H9 (cell line): ENCODE results near the gene NDST1. TPM values are rescaled to one million over a fixed set of nuclear protein-coding genes. Genes with fewer than 3 reads are reported as not detected.

ENCODE experiments used
- DNase-seq: peaks from one replicate; pipeline ENCODE4 v3.0.0-alpha.2; 2017
- H2AFZ ChIP-seq: one replicate; pipeline ENCODE4 v1.6.1; 2013; ENCODE audit warnings: mild to moderate bottlenecking, low read length, control low read depth, moderate library complexity
- H2AK5ac ChIP-seq: 2 replicates; pipeline ENCODE4 v1.6.1; 2013; ENCODE audit warnings: low read length, control low read depth, mixed read lengths; ENCODE audit not compliant: insufficient read length
- H2BK120ac ChIP-seq: one replicate; pipeline ENCODE4 v1.6.1; 2013; ENCODE audit warnings: low read depth, mild to moderate bottlenecking, low read length, control low read depth, inconsistent platforms; ENCODE audit not compliant: poor library complexity, severe bottlenecking
- H2BK12ac ChIP-seq: 2 replicates; pipeline ENCODE4 v1.6.1; 2013; ENCODE audit warnings: low read length, control low read depth, mixed read lengths, low read depth; ENCODE audit not compliant: insufficient read length
- H2BK15ac ChIP-seq: 2 replicates; pipeline ENCODE4 v1.6.1; 2013; ENCODE audit warnings: low read depth, low read length, control low read depth
- H2BK20ac ChIP-seq: one replicate; pipeline ENCODE4 v1.6.1; 2013; ENCODE audit warnings: low read depth, mild to moderate bottlenecking, low read length, control low read depth, inconsistent platforms; ENCODE audit not compliant: poor library complexity, severe bottlenecking
- H2BK5ac ChIP-seq: 2 replicates; pipeline ENCODE4 v1.6.1; 2013; ENCODE audit warnings: low read length, control low read depth, mixed read lengths; ENCODE audit not compliant: insufficient read length
- H3K14ac ChIP-seq: 2 replicates; pipeline ENCODE4 v1.6.1; 2013; ENCODE audit warnings: low read length, control low read depth; ENCODE audit not compliant: insufficient read depth
- H3K18ac ChIP-seq: 2 replicates; pipeline ENCODE4 v1.6.1; 2013; ENCODE audit warnings: low read depth, mild to moderate bottlenecking, mixed read lengths, low read length, control low read depth; ENCODE audit not compliant: insufficient read length
- H3K23ac ChIP-seq: 2 replicates; pipeline ENCODE4 v1.6.1; 2013; ENCODE audit warnings: low read length, control low read depth, mixed read lengths, low read depth; ENCODE audit not compliant: insufficient read length
- H3K23me2 ChIP-seq: 2 replicates; pipeline ENCODE4 v1.6.1; 2013; ENCODE audit warnings: low read depth, mild to moderate bottlenecking, mixed read lengths, low read length, control low read depth; ENCODE audit not compliant: insufficient read length, poor library complexity, severe bottlenecking
- H3K27ac ChIP-seq: 2 replicates; pipeline ENCODE4 v1.5.1; 2013; ENCODE audit warnings: low read length, control low read depth, mixed read lengths, low read depth; ENCODE audit not compliant: insufficient read length
- H3K27me3 ChIP-seq: 2 replicates; pipeline ENCODE4 v1.6.1; 2013; ENCODE audit warnings: low read length, control low read depth, inconsistent platforms; ENCODE audit not compliant: insufficient read depth
- H3K4ac ChIP-seq: 2 replicates; pipeline ENCODE4 v1.6.1; 2013; ENCODE audit warnings: low read depth, mild to moderate bottlenecking, control low read depth, inconsistent platforms, low read length, moderate library complexity
- H3K4me1 ChIP-seq: 2 replicates; pipeline ENCODE4 v1.6.1; 2013; ENCODE audit warnings: low read length, control low read depth, inconsistent platforms; ENCODE audit not compliant: insufficient read depth
- H3K4me2 ChIP-seq: 2 replicates; pipeline ENCODE4 v1.6.1; 2013; ENCODE audit warnings: low read length, control low read depth, mixed read lengths; ENCODE audit not compliant: insufficient read length, insufficient read depth
- H3K56ac ChIP-seq: 2 replicates; pipeline ENCODE4 v1.6.1; 2013; ENCODE audit warnings: low read depth, mild to moderate bottlenecking, mixed read lengths, low read length, control low read depth; ENCODE audit not compliant: insufficient read length
- H3K79me1 ChIP-seq: 2 replicates; pipeline ENCODE4 v1.6.1; 2013; ENCODE audit warnings: low read depth, mild to moderate bottlenecking, moderate library complexity, low read length, control low read depth, inconsistent platforms; ENCODE audit not compliant: insufficient read depth, poor library complexity, severe bottlenecking
- H3K79me2 ChIP-seq: 2 replicates; pipeline ENCODE4 v1.6.1; 2013; ENCODE audit warnings: low read length, control low read depth, inconsistent platforms; ENCODE audit not compliant: insufficient read depth
- H3K9ac ChIP-seq: 2 replicates; pipeline ENCODE4 v1.6.1; 2013; ENCODE audit warnings: low read length, control low read depth, mixed read lengths; ENCODE audit not compliant: insufficient read length; ENCODE audit errors: extremely low read depth
- H3K9me3 ChIP-seq: one replicate; pipeline ENCODE4 v1.6.1; 2013; ENCODE audit warnings: low read depth, low read length, inconsistent platforms; ENCODE audit not compliant: control insufficient read depth
- H3T11ph ChIP-seq: one replicate; pipeline ENCODE4 v1.6.1; 2013; ENCODE audit warnings: mild to moderate bottlenecking, low read length, control low read depth, inconsistent platforms
- H4K20me1 ChIP-seq: one replicate; pipeline ENCODE4 v1.6.1; 2013; ENCODE audit not compliant: control insufficient read depth, insufficient read length, insufficient read depth
- H4K5ac ChIP-seq: 2 replicates; pipeline ENCODE4 v1.6.1; 2013; ENCODE audit warnings: low read depth, mild to moderate bottlenecking, mixed read lengths, low read length, control low read depth; ENCODE audit not compliant: insufficient read length
- H4K8ac ChIP-seq: replicated peaks from 2 replicates; pipeline ENCODE4 v1.6.1; 2013; ENCODE audit warnings: low read length, control low read depth, mixed read lengths, low read depth; ENCODE audit not compliant: insufficient read length
- H4K91ac ChIP-seq: 2 replicates; pipeline ENCODE4 v1.6.1; 2013; ENCODE audit warnings: low read depth, mild to moderate bottlenecking, moderate library complexity, mixed read lengths, low read length, control low read depth; ENCODE audit not compliant: insufficient read length
- H3K27ac Mint-ChIP-seq, 3 experiments: 2 replicates in 2 of 3; 3 replicates in 1 of 3; pipeline ENCODE4 v1.8.0; 2020 to 2021; ENCODE audit warnings: mixed read lengths in 3 of 3, mild to moderate bottlenecking in 1 of 3, moderate library complexity in 1 of 3
- H3K27me3 Mint-ChIP-seq: 2 replicates; pipeline ENCODE4 v1.8.0; 2021; ENCODE audit warnings: low read depth, mild to moderate bottlenecking, moderate library complexity, mixed read lengths
- H3K36me3 Mint-ChIP-seq, 3 experiments: 2 replicates in 2 of 3; 3 replicates in 1 of 3; pipeline ENCODE4 v1.8.0; 2020 to 2021; ENCODE audit warnings: low read depth in 3 of 3, mixed read lengths in 3 of 3; ENCODE audit not compliant: insufficient read depth in 1 of 3
- H3K4me1 Mint-ChIP-seq, 2 experiments: 2 replicates each; pipeline ENCODE4 v1.8.0; 2020; ENCODE audit warnings: mixed read lengths in 2 of 2
- H3K4me3 Mint-ChIP-seq, 2 experiments: 2 replicates in 1 of 2; 3 replicates in 1 of 2; pipeline ENCODE4 v1.8.0; 2020 to 2021; ENCODE audit warnings: mild to moderate bottlenecking in 2 of 2, mixed read lengths in 2 of 2, moderate library complexity in 1 of 2
- H3K9me3 Mint-ChIP-seq, 2 experiments: 2 replicates in 1 of 2; 3 replicates in 1 of 2; pipeline ENCODE4 v1.8.0; 2020; ENCODE audit warnings: mild to moderate bottlenecking in 2 of 2, mixed read lengths in 2 of 2, moderate library complexity in 1 of 2
- CTCF ChIP-seq: fragments of 200-600 bp; sonication (generic); conservative IDR thresholded peaks from 3 replicates; pipeline ENCODE4 v1.8.0; 2021; ENCODE audit warnings: antibody characterized with exemption, mild to moderate bottlenecking
- WGBS: extraction: QIAGEN DNeasy Blood & Tissue Kit; methylation state at CpG from one replicate; pipeline ENCODE4 v1.1.7; 2013; ENCODE audit warnings: missing lambda C conversion rate, low lambda C conversion rate, mixed read lengths; ENCODE audit not compliant: insufficient read length; ENCODE audit errors: extremely low coverage; 5-methylcytosine and 5-hydroxymethylcytosine counted together
- total RNA-seq: library from RNA; stranded (reverse); gene quantifications from 2 replicates; pipeline ENCODE4 v1.2.1, GENCODE V29; 2021

NDST1 gene
- total RNA-seq, 1 experiment from 2014 or later, result 65.5 TPM

GRCh38 chr5:150603052-150603451 lies 95.1 kb downstream of the NDST1 start:
- no peak for DNase-seq
- H3K4me2 ChIP-seq, result no peak overlapping the region
- H3K14ac ChIP-seq, result no peak overlapping the region
- no peaks in the 10 kb centered on the region for H4K20me1 ChIP-seq
- no peak overlapping the region for H3K56ac ChIP-seq
- H2AK5ac ChIP-seq, result no peak overlapping the region
- no peak overlapping the region for H2BK20ac ChIP-seq
- H2AFZ ChIP-seq, result no peak overlapping the region
- H2BK12ac ChIP-seq, result no peak overlapping the region
- H3K9ac ChIP-seq, result no peak overlapping the region
- H4K5ac ChIP-seq, result no peak overlapping the region
- no peak overlapping the region for H2BK15ac ChIP-seq
- no peak overlapping the region for H3T11ph ChIP-seq
- no peak overlapping the region; a peak in 1 of 7 replicates for H3K27ac Mint-ChIP-seq
- no peak overlapping the region for H3K27ac ChIP-seq
- H3K4me1 ChIP-seq, result no peaks in the 10 kb centered on the region
- H3K4ac ChIP-seq, result no peak overlapping the region
- H3K23me2 ChIP-seq, result no peaks in the 10 kb centered on the region
- H3K4me3 Mint-ChIP-seq, result no peak overlapping the region
- H2BK5ac ChIP-seq, result no peak overlapping the region
- H3K18ac ChIP-seq, result no peak overlapping the region
- WGBS, result no CpG with 5 or more reads among the region's 4 CpGs
- no peak overlapping the region for H2BK120ac ChIP-seq
- H3K79me1 ChIP-seq, result no peaks in the 10 kb centered on the region
- H3K9me3 Mint-ChIP-seq, result no peaks in the 10 kb centered on the region
- no peaks in the 10 kb centered on the region for H3K9me3 ChIP-seq
- TF ChIP-seq CTCF, result no peak
- no peaks in the 10 kb centered on the region; the same call in 1 of the 2 replicates for H3K27me3 Mint-ChIP-seq
- no peaks in the 10 kb centered on the region for H3K36me3 Mint-ChIP-seq
- H3K79me2 ChIP-seq, result no peaks in the 10 kb centered on the region
- H4K91ac ChIP-seq, result no peak overlapping the region
- peaks cover 4 to 17% of the 10 kb centered on the region in 2 experiments; a peak in 2 of 4 replicates for H3K4me1 Mint-ChIP-seq
- no peaks in the 10 kb centered on the region for H3K27me3 ChIP-seq
- no peak overlapping the region for H4K8ac ChIP-seq
- H3K23ac ChIP-seq, result no peak overlapping the region
